Measurements from ENCODE around the gene DDX42.
"Not testable (repeated sequence)": the region's sequence is repeated elsewhere in the genome, so short reads cannot be mapped to it uniquely, and the experiment has no call there.

Gene DDX42

GRCh38 chr17:63850401-63850800 lies 76.4 kb downstream of the DDX42 start:
- Histone ChIP-seq H3K4me3 (ENCODE audit: low read length in 2 of 2) (no peak overlapping the region), H3K27ac (ENCODE audit: low read length) (no peak overlapping the region), H3K9me3 (ENCODE audit: control insufficient read depth in 2 of 2, low read length in 2 of 2) (no peaks in the 10 kb centered on the region), H3K9ac (ENCODE audit: low read length in 2 of 2) (no peak overlapping the region), H3K36me3 (ENCODE audit: control insufficient read depth in 2 of 2, insufficient read depth in 2 of 2, low read length in 2 of 2) (no peaks in the 10 kb centered on the region), H3K27me3 (ENCODE audit: control insufficient read depth in 1 of 2, insufficient read depth in 2 of 2, low read length in 2 of 2) (no peaks in the 10 kb centered on the region), H3K4me1 (ENCODE audit: control insufficient read depth, insufficient read depth, low read length) (peaks cover 12% of the 10 kb centered on the region)

GRCh38 chr17:63853260-63853659 lies 79.3 kb downstream of the DDX42 start:
- H3K27ac ChIP-seq (ENCODE audit: low read length): no peak overlapping the region
- no peaks in the 10 kb centered on the region for H3K27me3 ChIP-seq (ENCODE audit: control insufficient read depth in 1 of 2, insufficient read depth in 2 of 2, low read length in 2 of 2)

GRCh38 chr17:63854709-63855108 lies 80.7 kb downstream of the DDX42 start:
- H3K9ac ChIP-seq (ENCODE audit: low read length in 2 of 2): no peak overlapping the region
- peaks cover 0 to 3% of the 10 kb centered on the region in 2 donors for H3K27me3 ChIP-seq (ENCODE audit: control insufficient read depth in 1 of 2, insufficient read depth in 2 of 2, low read length in 2 of 2)
- no peaks in the 10 kb centered on the region for H3K36me3 ChIP-seq (ENCODE audit: control insufficient read depth in 2 of 2, insufficient read depth in 2 of 2, low read length in 2 of 2)
- no peak overlapping the region for H3K27ac ChIP-seq (ENCODE audit: low read length)
- no peaks in the 10 kb centered on the region for H3K9me3 ChIP-seq (ENCODE audit: control insufficient read depth in 2 of 2, low read length in 2 of 2)
- H3K4me3 ChIP-seq (ENCODE audit: low read length in 2 of 2): no peak overlapping the region
- no peaks in the 10 kb centered on the region for H3K4me1 ChIP-seq (ENCODE audit: control insufficient read depth, insufficient read depth, low read length)

More at GRCh38 chr17:63853260-63853659, 79.3 kb downstream of the DDX42 start:
- H3K9ac ChIP-seq (ENCODE audit: low read length in 2 of 2): no peak overlapping the region
- no peaks in the 10 kb centered on the region for H3K36me3 ChIP-seq (ENCODE audit: control insufficient read depth in 2 of 2, insufficient read depth in 2 of 2, low read length in 2 of 2)
- no peaks in the 10 kb centered on the region for H3K9me3 ChIP-seq (ENCODE audit: control insufficient read depth in 2 of 2, low read length in 2 of 2)
- peaks cover 10% of the 10 kb centered on the region for H3K4me1 ChIP-seq (ENCODE audit: control insufficient read depth, insufficient read depth, low read length)
- no peak overlapping the region for H3K4me3 ChIP-seq (ENCODE audit: low read length in 2 of 2)

DNA sequence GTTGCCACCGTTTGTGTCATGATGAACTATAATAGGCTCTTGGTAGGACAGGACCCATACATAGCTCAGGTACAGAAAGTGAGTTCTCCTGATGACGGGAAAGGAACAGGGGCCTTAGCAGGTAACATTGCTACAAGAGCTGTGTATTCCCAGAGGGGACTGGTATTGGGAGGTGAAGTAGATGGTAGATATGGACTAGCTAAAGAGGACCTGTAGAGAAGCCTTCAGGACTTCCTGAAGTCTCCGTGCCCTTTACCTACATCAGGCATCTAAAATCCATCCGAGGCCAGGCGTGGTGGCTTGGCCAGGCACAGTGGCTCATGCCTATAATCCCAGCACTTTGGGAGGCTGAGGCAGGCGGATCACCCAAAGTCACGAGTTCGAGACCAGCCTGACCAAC lies 81.2 kb downstream of the DDX42 start:
- H3K36me3 ChIP-seq (ENCODE audit: control insufficient read depth in 2 of 2, insufficient read depth in 2 of 2, low read length in 2 of 2): no peaks in the 10 kb centered on the region
- no peaks in the 10 kb centered on the region for H3K4me1 ChIP-seq (ENCODE audit: control insufficient read depth, insufficient read depth, low read length)
- peaks cover 0 to 4% of the 10 kb centered on the region in 2 donors for H3K27me3 ChIP-seq (ENCODE audit: control insufficient read depth in 1 of 2, insufficient read depth in 2 of 2, low read length in 2 of 2)
- H3K4me3 ChIP-seq (ENCODE audit: low read length in 2 of 2): no peak overlapping the region
- H3K9me3 ChIP-seq (ENCODE audit: control insufficient read depth in 2 of 2, low read length in 2 of 2): no peaks in the 10 kb centered on the region
- H3K27ac ChIP-seq (ENCODE audit: low read length): no peak overlapping the region
- no peak overlapping the region for H3K9ac ChIP-seq (ENCODE audit: low read length in 2 of 2)

DNA sequence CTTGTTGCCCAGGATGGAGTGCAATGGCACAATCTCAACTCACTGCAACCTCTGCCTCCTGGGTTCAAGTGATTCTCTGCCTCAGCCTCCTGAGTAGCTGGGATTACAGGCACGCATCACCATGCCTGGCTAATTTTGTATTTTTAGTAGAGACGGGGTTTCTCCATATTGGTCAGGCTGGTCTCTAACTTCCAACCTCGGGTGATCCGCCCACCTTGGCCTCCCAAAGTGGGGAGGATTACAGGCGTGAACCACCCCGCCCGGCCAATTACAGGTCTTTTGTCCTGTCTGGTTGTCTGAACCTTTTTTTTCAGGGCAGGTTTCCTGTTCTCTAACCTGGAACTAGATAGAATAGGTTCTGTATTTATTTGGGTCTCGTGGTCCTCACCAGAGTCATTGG lies 82.5 kb downstream of the DDX42 start:
- not testable (repeated sequence) for H3K36me3 ChIP-seq (ENCODE audit: control insufficient read depth in 2 of 2, insufficient read depth in 2 of 2, low read length in 2 of 2); H3K9ac ChIP-seq (ENCODE audit: low read length in 2 of 2); H3K9me3 ChIP-seq (ENCODE audit: control insufficient read depth in 2 of 2, low read length in 2 of 2); H3K4me3 ChIP-seq (ENCODE audit: low read length in 2 of 2); H3K4me1 ChIP-seq (ENCODE audit: control insufficient read depth, insufficient read depth, low read length); H3K27ac ChIP-seq (ENCODE audit: low read length); H3K27me3 ChIP-seq (ENCODE audit: control insufficient read depth in 1 of 2, insufficient read depth in 2 of 2, low read length in 2 of 2)

DNA sequence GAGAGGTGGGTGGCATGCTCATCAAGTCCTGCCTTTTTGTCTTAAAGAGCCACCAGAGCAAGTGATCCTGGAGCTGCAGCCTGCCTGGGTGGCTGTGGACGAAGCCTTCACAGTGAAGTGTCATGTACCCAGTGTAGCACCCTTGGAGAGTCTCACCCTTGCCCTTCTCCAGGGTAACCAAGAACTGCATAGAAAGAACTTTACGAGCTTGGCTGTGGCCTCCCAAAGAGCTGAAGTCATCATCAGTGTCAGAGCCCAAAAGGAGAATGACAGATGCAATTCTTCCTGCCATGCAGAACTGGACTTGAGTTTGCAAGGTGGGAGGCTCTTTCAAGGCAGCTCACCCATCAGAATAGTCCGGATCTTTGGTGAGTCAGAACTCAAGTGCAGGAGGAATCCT lies 85.3 kb downstream of the DDX42 start:
- no peaks in the 10 kb centered on the region for H3K4me1 ChIP-seq (ENCODE audit: control insufficient read depth, insufficient read depth, low read length)
- H3K27ac ChIP-seq (ENCODE audit: low read length): no peak overlapping the region
- H3K9ac ChIP-seq (ENCODE audit: low read length in 2 of 2): no peak overlapping the region
- no peaks in the 10 kb centered on the region for H3K9me3 ChIP-seq (ENCODE audit: control insufficient read depth in 2 of 2, low read length in 2 of 2)
- H3K4me3 ChIP-seq (ENCODE audit: low read length in 2 of 2): no peak overlapping the region
- H3K27me3 ChIP-seq (ENCODE audit: control insufficient read depth in 1 of 2, insufficient read depth in 2 of 2, low read length in 2 of 2): peaks cover 0 to 4% of the 10 kb centered on the region in 2 donors
- no peaks in the 10 kb centered on the region for H3K36me3 ChIP-seq (ENCODE audit: control insufficient read depth in 2 of 2, insufficient read depth in 2 of 2, low read length in 2 of 2)

DNA sequence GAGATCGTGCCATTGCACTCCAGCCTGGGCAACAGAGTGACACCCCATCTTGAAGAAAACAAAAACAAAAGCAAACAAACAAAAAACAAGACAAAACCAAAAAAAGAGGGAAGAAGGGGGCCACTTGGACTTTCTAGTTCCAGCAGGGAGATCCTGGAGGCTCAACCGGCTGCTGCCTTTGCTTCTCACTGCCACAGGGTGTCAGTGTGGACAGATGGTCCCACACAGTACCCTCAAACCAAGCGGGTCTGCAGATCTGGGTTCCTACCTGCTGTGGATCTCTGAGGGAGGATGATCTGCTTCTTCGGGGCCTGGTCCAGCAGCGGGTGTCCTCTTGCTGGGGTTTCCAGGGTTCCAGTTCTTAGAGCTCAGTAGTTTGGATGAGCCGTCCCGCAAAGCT lies 92.7 kb downstream of the DDX42 start:
- not testable (repeated sequence) for H3K4me3 ChIP-seq (ENCODE audit: low read length in 2 of 2); H3K36me3 ChIP-seq (ENCODE audit: control insufficient read depth in 2 of 2, insufficient read depth in 2 of 2, low read length in 2 of 2); H3K4me1 ChIP-seq (ENCODE audit: control insufficient read depth, insufficient read depth, low read length); H3K9me3 ChIP-seq (ENCODE audit: control insufficient read depth in 2 of 2, low read length in 2 of 2); H3K27ac ChIP-seq (ENCODE audit: low read length); H3K27me3 ChIP-seq (ENCODE audit: control insufficient read depth in 1 of 2, insufficient read depth in 2 of 2, low read length in 2 of 2); H3K9ac ChIP-seq (ENCODE audit: low read length in 2 of 2)

All from stomach smooth muscle (tissue), 2 donors.